VCaP (cell line): ENCODE results near the gene ANO4.

Source experiments
- H3K27ac ChIP-seq: fragments of 450-650 bp; 2 replicates; pipeline ENCODE4 v1.5.1; 2017
- CTCF ChIP-seq: fragments of 450-650 bp; conservative IDR thresholded peaks from 2 replicates; pipeline ENCODE4 v1.5.1; 2017; ENCODE audit warnings: mild to moderate bottlenecking, moderate library complexity

ANO4 gene

GRCh38 chr12:101107032-101107763 is 312.6 kb downstream of the ANO4 start:
- TF ChIP-seq CTCF = no peak
- H3K27ac ChIP-seq = no peak overlapping the region

- H3K27ac ChIP-seq = no peak overlapping the region
- peak; percentile 15; the same call in 1 of the 2 replicates for TF ChIP-seq CTCF
These were observed 313.6 kb downstream of the ANO4 start for GRCh38 chr12:101108130-101108529.

- TF ChIP-seq CTCF = no peak
- H3K27ac ChIP-seq = no peak overlapping the region
These were observed 316.3 kb downstream of the ANO4 start for GRCh38 chr12:101110866-101111265.

- no peak overlapping the region for H3K27ac ChIP-seq
- no peak for TF ChIP-seq CTCF
These were observed 316.9 kb downstream of the ANO4 start for GRCh38 chr12:101111441-101111840.

GRCh38 chr12:101115326-101115725 is 320.8 kb downstream of the ANO4 start:
- no peak overlapping the region for H3K27ac ChIP-seq
- no peak for TF ChIP-seq CTCF

- TF ChIP-seq CTCF = no peak
These were observed 322.3 kb downstream of the ANO4 start for GRCh38 chr12:101116911-101117310.

GRCh38 chr12:101117842-101118241 is 323.3 kb downstream of the ANO4 start:
- no peak overlapping the region for H3K27ac ChIP-seq
- no peak for TF ChIP-seq CTCF

More at GRCh38 chr12:101116911-101117310, 322.3 kb downstream of the ANO4 start:
- no peak overlapping the region for H3K27ac ChIP-seq
